ENCODE measurements around the gene CRTC2. TPM values are rescaled to one million over a fixed set of nuclear protein-coding genes. Genes with fewer than 3 reads are reported as not detected.

The CRTC2 gene
- total RNA-seq, 1 experiment from 2014 or later, result 40.8 TPM

DNA sequence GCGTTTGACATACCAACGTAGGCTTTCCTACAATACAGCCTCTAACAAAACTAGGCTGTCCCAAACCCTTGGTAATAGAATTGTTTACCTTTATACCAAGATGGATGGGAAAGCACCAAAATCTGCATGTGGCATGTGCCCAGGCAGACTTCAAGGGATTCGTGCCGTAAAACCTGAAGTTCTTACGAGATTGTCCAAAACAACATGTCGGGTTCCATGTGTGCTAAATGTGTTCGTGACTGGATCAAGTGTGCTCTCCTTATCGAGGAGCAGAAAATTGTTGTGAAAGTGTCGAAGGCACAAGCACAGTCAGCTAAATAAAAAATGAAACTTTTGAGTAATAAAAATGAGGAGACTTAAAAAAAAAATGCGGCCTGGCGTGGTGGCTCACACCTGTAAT, 37.2 kb upstream of the CRTC2 start:
- TF ChIP-seq EZH2 (IDR thresholded peaks at IDR 0.05; ENCODE audit: borderline replicate concordance, low read depth, low read length, poor library complexity, severe bottlenecking), result no peak
- TF ChIP-seq, protein P1, sequence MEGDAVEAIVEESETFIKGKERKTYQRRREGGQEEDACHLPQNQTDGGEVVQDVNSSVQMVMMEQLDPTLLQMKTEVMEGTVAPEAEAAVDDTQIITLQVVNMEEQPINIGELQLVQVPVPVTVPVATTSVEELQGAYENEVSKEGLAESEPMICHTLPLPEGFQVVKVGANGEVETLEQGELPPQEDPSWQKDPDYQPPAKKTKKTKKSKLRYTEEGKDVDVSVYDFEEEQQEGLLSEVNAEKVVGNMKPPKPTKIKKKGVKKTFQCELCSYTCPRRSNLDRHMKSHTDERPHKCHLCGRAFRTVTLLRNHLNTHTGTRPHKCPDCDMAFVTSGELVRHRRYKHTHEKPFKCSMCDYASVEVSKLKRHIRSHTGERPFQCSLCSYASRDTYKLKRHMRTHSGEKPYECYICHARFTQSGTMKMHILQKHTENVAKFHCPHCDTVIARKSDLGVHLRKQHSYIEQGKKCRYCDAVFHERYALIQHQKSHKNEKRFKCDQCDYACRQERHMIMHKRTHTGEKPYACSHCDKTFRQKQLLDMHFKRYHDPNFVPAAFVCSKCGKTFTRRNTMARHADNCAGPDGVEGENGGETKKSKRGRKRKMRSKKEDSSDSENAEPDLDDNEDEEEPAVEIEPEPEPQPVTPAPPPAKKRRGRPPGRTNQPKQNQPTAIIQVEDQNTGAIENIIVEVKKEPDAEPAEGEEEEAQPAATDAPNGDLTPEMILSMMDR (conservative IDR thresholded peaks at IDR 0.05; ENCODE audit: low read depth, low read length), result no peak
- ChIA-PET POLR2A (ENCODE audit: low non-redundant PET) (interaction anchor here (0.6 to 0.7 kb wide), 2 partner anchors 218 to 231 kb away, joined by 3 to 4 read pairs; no protein-coding TSS in a partner anchor), CTCF (no interaction called here)
- peaks cover 13% of the 10 kb centered on the region for H3K4me1 ChIP-seq (ENCODE audit: insufficient read depth, low read length, poor library complexity, severe bottlenecking)
- H3K4me3 ChIP-seq (ENCODE audit: low read depth, low read length, poor library complexity, severe bottlenecking), result no peak overlapping the region
- no TSS peak for BruUV-seq (replicated peaks)
- H3K27me3 ChIP-seq (replicated peaks; ENCODE audit: insufficient read depth, low read depth, low read length, poor library complexity), result no peaks in the 10 kb centered on the region
- intact Hi-C loops (cut with micrococcal nuclease; ENCODE audit: unreplicated experiment), result no loop called here
- H3K36me3 ChIP-seq (ENCODE audit: insufficient read depth, low read length, poor library complexity, severe bottlenecking), result peaks cover 42% of the 10 kb centered on the region
- no peak for DNase-seq (ENCODE audit: low spot score)
- no peaks in the 10 kb centered on the region for H3K9me3 ChIP-seq (ENCODE audit: low read depth, low read length, poor library complexity, severe bottlenecking)
- H3K27ac ChIP-seq (ENCODE audit: low read depth, low read length, poor library complexity, severe bottlenecking), result no peak overlapping the region

DNA sequence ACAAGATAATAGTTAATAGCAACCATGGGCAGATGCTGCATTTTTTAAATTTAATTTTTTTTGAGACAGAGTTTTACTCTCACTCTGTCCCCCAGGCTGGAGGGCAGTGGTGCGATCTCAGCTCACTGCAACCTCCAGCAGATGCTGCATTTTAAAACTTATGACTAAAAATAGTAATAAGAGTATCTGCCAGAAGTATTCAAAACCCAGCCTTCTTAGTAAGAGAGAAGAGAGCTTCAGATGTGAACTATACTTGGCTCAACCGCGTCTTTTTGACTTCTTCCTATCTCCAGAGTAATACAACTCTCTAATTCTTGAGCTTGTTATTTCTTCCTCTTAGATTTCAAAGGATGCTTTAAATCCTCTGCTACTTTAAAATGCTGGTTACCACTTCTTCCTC, 36.8 kb upstream of the CRTC2 start:
- BruUV-seq (replicated peaks), result no TSS peak
- CTCF ChIA-PET, result no interaction called here
- intact Hi-C loops (cut with micrococcal nuclease; ENCODE audit: unreplicated experiment), result no loop called here
- TF ChIP-seq, protein P1 (conservative IDR thresholded peaks at IDR 0.05; ENCODE audit: low read depth, low read length), result no peak
- no peak for TF ChIP-seq EZH2 (IDR thresholded peaks at IDR 0.05; ENCODE audit: borderline replicate concordance, low read depth, low read length, poor library complexity, severe bottlenecking)
- DNase-seq (ENCODE audit: low spot score), result no peak
- Histone ChIP-seq H3K36me3 (ENCODE audit: insufficient read depth, low read length, poor library complexity, severe bottlenecking) (peaks cover 42% of the 10 kb centered on the region), H3K27me3 (replicated peaks; ENCODE audit: insufficient read depth, low read depth, low read length, poor library complexity) (no peaks in the 10 kb centered on the region), H3K27ac (ENCODE audit: low read depth, low read length, poor library complexity, severe bottlenecking) (no peak overlapping the region), H3K4me1 (ENCODE audit: insufficient read depth, low read length, poor library complexity, severe bottlenecking) (peaks cover 13% of the 10 kb centered on the region), H3K9me3 (ENCODE audit: low read depth, low read length, poor library complexity, severe bottlenecking) (no peaks in the 10 kb centered on the region), H3K4me3 (ENCODE audit: low read depth, low read length, poor library complexity, severe bottlenecking) (no peak overlapping the region)
- POLR2A ChIA-PET (ENCODE audit: low non-redundant PET), result interaction anchor here (0.6 kb wide), 1 partner anchor 231 kb away, joined by 4 read pairs; no protein-coding TSS in a partner anchor

DNA sequence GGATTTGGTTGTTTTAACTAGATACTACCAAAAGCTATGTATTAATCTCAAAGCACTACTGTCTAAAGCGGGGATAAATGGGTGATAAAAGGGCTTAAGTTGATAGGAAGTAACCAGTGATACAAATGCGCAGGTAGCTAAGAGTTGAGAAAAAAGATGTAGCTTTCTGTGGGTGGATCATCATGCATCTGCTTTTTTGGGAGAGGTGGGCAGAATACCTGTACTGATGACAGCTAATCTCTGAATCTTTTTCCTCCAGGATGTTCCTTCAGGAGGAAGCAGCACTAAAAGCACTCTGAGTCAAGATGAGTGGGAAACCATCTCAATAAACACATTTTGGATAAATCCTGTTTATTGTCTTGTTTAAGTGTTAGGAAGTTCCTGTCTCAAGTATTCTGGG, 33.4 kb upstream of the CRTC2 start:
- Histone ChIP-seq H3K36me3 (ENCODE audit: insufficient read depth, low read length, poor library complexity, severe bottlenecking) (peaks cover 42% of the 10 kb centered on the region), H3K27me3 (replicated peaks; ENCODE audit: insufficient read depth, low read depth, low read length, poor library complexity) (no peaks in the 10 kb centered on the region), H3K9me3 (ENCODE audit: low read depth, low read length, poor library complexity, severe bottlenecking) (no peaks in the 10 kb centered on the region), H3K4me3 (ENCODE audit: low read depth, low read length, poor library complexity, severe bottlenecking) (peak overlapping the region; percentile 81), H3K27ac (ENCODE audit: low read depth, low read length, poor library complexity, severe bottlenecking) (peak overlapping the region; percentile 96), H3K4me1 (ENCODE audit: insufficient read depth, low read length, poor library complexity, severe bottlenecking) (peaks cover 13% of the 10 kb centered on the region)
- DNase-seq (ENCODE audit: low spot score), result no peak
- no peak for TF ChIP-seq EZH2 (IDR thresholded peaks at IDR 0.05; ENCODE audit: borderline replicate concordance, low read depth, low read length, poor library complexity, severe bottlenecking)
- TF ChIP-seq, protein P1 (conservative IDR thresholded peaks at IDR 0.05; ENCODE audit: low read depth, low read length), result no peak
- CTCF ChIA-PET, result no interaction called here
- BruUV-seq (replicated peaks), result no TSS peak
- intact Hi-C loops (cut with micrococcal nuclease; ENCODE audit: unreplicated experiment), result no loop called here
- POLR2A ChIA-PET (ENCODE audit: low non-redundant PET), result interaction anchor here (0.5 kb wide), 1 partner anchor 74 kb away, joined by 6 read pairs; no protein-coding TSS in a partner anchor
